Erythroblast (primary cell): ENCODE results near the gene SUPT3H.

Experiments
- GATA1 ChIP-seq: IDR thresholded peaks from 2 replicates; pipeline ENCODE4 v1.6.1; 2011; ENCODE audit warnings: low read depth, mild to moderate bottlenecking, control low read depth, low read length, moderate library complexity
- POLR2A ChIP-seq: IDR thresholded peaks from 2 replicates; pipeline ENCODE4 v1.6.1; 2011; ENCODE audit warnings: mild to moderate bottlenecking, low read length

DNA sequence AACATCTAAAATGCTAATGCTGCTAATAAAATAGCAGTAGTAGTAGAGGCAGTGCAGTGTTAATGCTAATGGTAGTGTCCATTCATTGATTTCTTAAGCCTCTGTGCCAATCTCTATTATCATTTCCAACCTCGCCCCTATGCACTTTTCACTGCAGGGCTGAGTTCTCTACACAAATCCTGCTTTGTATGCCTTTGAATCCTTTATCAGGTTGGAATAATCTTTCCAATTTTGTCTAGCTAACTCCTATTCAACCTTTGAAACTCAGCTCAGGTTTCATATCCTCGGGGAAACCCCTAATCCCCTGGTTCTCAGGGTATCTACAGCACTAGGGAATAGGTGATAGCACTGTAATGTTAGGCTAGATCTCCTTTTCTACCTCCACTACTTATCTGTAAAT is 333.6 kb downstream of the SUPT3H start:
- TF ChIP-seq POLR2A (no peak), GATA1 (no peak)
